IMR-90 (cell line): Measurements from ENCODE around the gene LRRC75A. TPM values are rescaled to one million over a fixed set of nuclear protein-coding genes. Genes with fewer than 3 reads are reported as not detected.

Source experiments
- ATAC-seq: fragments of 200-7000 bp; cut with Tn5 transposase; 2 replicates; pipeline ENCODE4 v1.9.1; 2020; ENCODE audit warnings: low read depth, mild to moderate bottlenecking, moderate library complexity
- BruUV-seq: library from RNA; stranded (reverse); fragments of 400-500 nt; replicated peaks from 2 replicates; lab custom pipeline; 2021; lab: Mats Ljungman, UMichigan
- CTCF ChIA-PET: fragments of 300-600 bp; formaldehyde crosslinking; extraction: SDS; loops from one replicate; lab custom pipeline; 2021; ENCODE audit warnings: antibody characterized with exemption; lab: Yijun Ruan, JAX
- POLR2A ChIA-PET: fragments of 300-600 bp; sonication (Branson Sonifier 250); formaldehyde crosslinking; loops from one replicate; lab custom pipeline; 2022; ENCODE audit warnings: antibody characterized with exemption; ENCODE audit not compliant: unreplicated experiment; lab: Charles Lee
- DNase-seq: peaks from one replicate; pipeline ENCODE4 v3.0.0; 2013
- H2AFZ ChIP-seq: replicated peaks from 2 replicates; pipeline ENCODE3; 2013; ENCODE audit warnings: low read length, mild to moderate bottlenecking; ENCODE audit not compliant: poor library complexity
- H2AK5ac ChIP-seq: 2 replicates; pipeline ENCODE4 v1.6.1; 2013; ENCODE audit warnings: low read depth, low read length, inconsistent platforms
- H2AK9ac ChIP-seq: replicated peaks from 2 replicates; pipeline ENCODE3; 2013; ENCODE audit warnings: mild to moderate bottlenecking, low read depth, low read length, moderate library complexity; ENCODE audit not compliant: poor library complexity
- H2BK120ac ChIP-seq: 2 replicates; pipeline ENCODE4 v1.6.1; 2013; ENCODE audit warnings: low read depth, low read length, inconsistent platforms
- H2BK15ac ChIP-seq: 3 replicates; pipeline ENCODE4 v1.6.1; 2013; ENCODE audit warnings: low read depth, low read length, inconsistent platforms
- H2BK20ac ChIP-seq: 2 replicates; pipeline ENCODE4 v1.6.1; 2013; ENCODE audit warnings: low read depth, mild to moderate bottlenecking, inconsistent platforms, low read length, moderate library complexity
- H2BK5ac ChIP-seq: 2 replicates; pipeline ENCODE4 v1.6.1; 2013; ENCODE audit warnings: mild to moderate bottlenecking, low read depth, low read length, inconsistent platforms; ENCODE audit not compliant: poor library complexity, severe bottlenecking
- H3K14ac ChIP-seq: replicated peaks from 2 replicates; pipeline ENCODE4 v1.6.1; 2013; ENCODE audit warnings: low read depth, low read length, inconsistent platforms
- H3K18ac ChIP-seq: 2 replicates; pipeline ENCODE4 v1.6.1; 2013; ENCODE audit warnings: low read depth, low read length, control low read depth
- H3K23ac ChIP-seq: 2 replicates; pipeline ENCODE4 v1.6.1; 2013; ENCODE audit warnings: low read depth, low read length, inconsistent platforms
- H3K27ac ChIP-seq: 2 replicates; pipeline ENCODE4 v1.5.1; 2013; ENCODE audit warnings: mild to moderate bottlenecking, control low read depth, low read length; ENCODE audit not compliant: insufficient read depth
- H3K27me3 ChIP-seq: 2 replicates; pipeline ENCODE4 v1.6.1; 2013; ENCODE audit warnings: low read length; ENCODE audit not compliant: control insufficient read depth, insufficient read depth
- H3K36me3 ChIP-seq: 2 replicates; pipeline ENCODE4 v1.6.1; 2013; ENCODE audit warnings: low read length, mixed read lengths; ENCODE audit not compliant: control insufficient read depth, insufficient read depth
- H3K4ac ChIP-seq: 2 replicates; pipeline ENCODE4 v1.6.1; 2013; ENCODE audit warnings: low read depth, low read length, inconsistent platforms
- H3K4me1 ChIP-seq: 2 replicates; pipeline ENCODE4 v1.6.1; 2013; ENCODE audit warnings: low read length, mixed read lengths; ENCODE audit not compliant: control insufficient read depth, insufficient read depth
- H3K4me2 ChIP-seq: 2 replicates; pipeline ENCODE4 v1.6.1; 2013; ENCODE audit warnings: low read depth, mild to moderate bottlenecking, control low read depth, low read length, moderate library complexity
- H3K4me3 ChIP-seq: 2 replicates; pipeline ENCODE4 v1.5.1; 2013; ENCODE audit warnings: low read depth, mild to moderate bottlenecking, control low read depth, low read length, moderate library complexity; ENCODE audit not compliant: insufficient read depth
- H3K56ac ChIP-seq: 2 replicates; pipeline ENCODE4 v1.6.1; 2013; ENCODE audit warnings: low read length, inconsistent platforms; ENCODE audit not compliant: insufficient read depth; ENCODE audit errors: extremely low read depth
- H3K79me1 ChIP-seq, 2 experiments: 2 replicates each; pipeline ENCODE4 v1.6.1; 2013; ENCODE audit warnings: low read length in 2 of 2, inconsistent platforms in 1 of 2, low read depth in 1 of 2
- H3K9ac ChIP-seq: 2 replicates; pipeline ENCODE4 v1.6.1; 2013; ENCODE audit warnings: low read depth, low read length, control low read depth
- H3K9me1 ChIP-seq: 2 replicates; pipeline ENCODE4 v1.6.1; 2013; ENCODE audit warnings: low read length, inconsistent platforms; ENCODE audit not compliant: insufficient read depth
- H3K9me3 ChIP-seq: 2 replicates; pipeline ENCODE4 v1.6.1; 2013; ENCODE audit warnings: low read length; ENCODE audit not compliant: control insufficient read depth, insufficient read depth
- H4K20me1 ChIP-seq: 2 replicates; pipeline ENCODE4 v1.6.1; 2013; ENCODE audit warnings: low read length, inconsistent platforms; ENCODE audit not compliant: insufficient read depth
- H4K5ac ChIP-seq: 2 replicates; pipeline ENCODE4 v1.6.1; 2013; ENCODE audit warnings: mild to moderate bottlenecking, low read depth, low read length, control low read depth
- H4K8ac ChIP-seq, 2 experiments: 2 replicates each; pipeline ENCODE4 v1.6.1; 2013; ENCODE audit warnings: low read depth in 2 of 2, low read length in 2 of 2, control low read depth in 1 of 2, inconsistent platforms in 1 of 2
- H4K91ac ChIP-seq: 2 replicates; pipeline ENCODE4 v1.6.1; 2013; ENCODE audit warnings: low read depth, low read length, inconsistent platforms; ENCODE audit not compliant: insufficient read depth
- CEBPB ChIP-seq: IDR thresholded peaks from 2 replicates; pipeline ENCODE4 v1.6.1; 2012; ENCODE audit warnings: low read depth, low read length, improper control_type of control experiment
- CHD1 ChIP-seq: IDR thresholded peaks from 2 replicates; pipeline ENCODE4 v1.6.1; 2012; ENCODE audit warnings: low read depth, low read length, improper control_type of control experiment
- CTCF ChIP-seq: conservative IDR thresholded peaks from 2 replicates; pipeline ENCODE4 v1.5.1; 2012; ENCODE audit warnings: mild to moderate bottlenecking, low read depth, low read length, improper control_type of control experiment
- MAFK ChIP-seq: IDR thresholded peaks from 2 replicates; pipeline ENCODE4 v1.6.1; 2012; ENCODE audit warnings: low read depth, low read length, improper control_type of control experiment
- MAZ ChIP-seq: IDR thresholded peaks from 2 replicates; pipeline ENCODE4 v1.6.1; 2012; ENCODE audit warnings: low read depth, mild to moderate bottlenecking, low read length, improper control_type of control experiment, moderate library complexity, borderline replicate concordance
- MXI1 ChIP-seq: IDR thresholded peaks from 2 replicates; pipeline ENCODE4 v1.6.1; 2012; ENCODE audit warnings: low read depth, mild to moderate bottlenecking, low read length, moderate library complexity, borderline replicate concordance
- NFE2L2 ChIP-seq: fragments of 150-350 bp; IDR thresholded peaks from 2 replicates; pipeline ENCODE4 v1.6.1; 2016; ENCODE audit warnings: low read depth, mild to moderate bottlenecking, low read length
- POLR2A ChIP-seq: IDR thresholded peaks from 2 replicates; pipeline ENCODE4 v1.6.1; 2012; ENCODE audit warnings: mild to moderate bottlenecking, low read depth, low read length
- RAD21 ChIP-seq: IDR thresholded peaks from 2 replicates; pipeline ENCODE4 v1.6.1; 2012; ENCODE audit warnings: low read length, improper control_type of control experiment
- RCOR1 ChIP-seq: IDR thresholded peaks from 2 replicates; pipeline ENCODE4 v1.6.1; 2012; ENCODE audit warnings: mild to moderate bottlenecking, low read length, improper control_type of control experiment; ENCODE audit not compliant: insufficient replicate concordance
- RFX5 ChIP-seq: IDR thresholded peaks from 2 replicates; pipeline ENCODE4 v1.8.0; 2012; ENCODE audit warnings: low read depth, mild to moderate bottlenecking, low read length, moderate library complexity
- SMC3 ChIP-seq: fragments of 150-350 bp; IDR thresholded peaks from 2 replicates; pipeline ENCODE4 v1.6.1; 2016; ENCODE audit warnings: low read depth, mild to moderate bottlenecking, antibody characterized with exemption, low read length, moderate library complexity
- WGBS, 2 experiments: methylation state at CpG; one replicate each; pipeline versions ENCODE4 v1.1.5 to v1.1.7; 2013; ENCODE audit warnings: missing lambda C conversion rate in 2 of 2; ENCODE audit not compliant: insufficient read length in 1 of 2; ENCODE audit errors: extremely low coverage in 2 of 2; 5-methylcytosine and 5-hydroxymethylcytosine counted together
- dilution Hi-C: fragments of 300-500 bp; cut with HindIII; formaldehyde crosslinking; loops from one replicate; pipeline ENCODE4 v1.14.3; 2018; ENCODE audit warnings: low sequenced_read_pairs; ENCODE audit not compliant: unreplicated experiment
- in situ Hi-C: fragments of 300-500 bp; cut with MboI; formaldehyde crosslinking; loops from 3 replicates; pipeline ENCODE4 v1.14.3; 2019; ENCODE audit warnings: low sequenced_read_pairs, inconsistent platforms, mixed read lengths
- intact Hi-C: fragments of 100-400 bp; cut with micrococcal nuclease; formaldehyde crosslinking; loops from 2 replicates; pipeline ENCODE4 v1.10.0; 2022
- polyA plus RNA-seq, 3 experiments: library from polyadenylated mRNA; depleted of rRNA; stranded (reverse); fragments of >200 nt; gene quantifications; 2 replicates each; pipeline ENCODE4 v1.2.3, GENCODE V29; 2012; ENCODE audit warnings: low replicate concordance in 1 of 3
- total RNA-seq: library from RNA; depleted of rRNA; stranded (reverse); fragments of >200 nt; gene quantifications from 2 replicates; pipeline ENCODE4 v1.2.3, GENCODE V29; 2012
- TF ChIP-seq, protein P1 (sequence below): fragments of 150-350 bp; IDR thresholded peaks from 2 replicates; pipeline ENCODE4 v1.6.1; 2017; ENCODE audit warnings: mild to moderate bottlenecking, antibody characterized with exemption, low read length, low read depth
- TF ChIP-seq, protein P2 (sequence below): fragments of 150-350 bp; IDR thresholded peaks from 2 replicates; pipeline ENCODE4 v1.6.1; 2016; ENCODE audit warnings: low read depth, mild to moderate bottlenecking, low read length, moderate library complexity, borderline replicate concordance

LRRC75A gene
- total and polyA plus RNA-seq, 2 of the 4 experiments (the other 2 are of a cell fraction) = 0.72 to 1.0 TPM

- no peaks in the 10 kb centered on the region for H3K9me3 ChIP-seq
- DNase-seq (no peak), ATAC-seq (no peak)
- intact Hi-C loops = no loop called here
- H3K4me3 ChIP-seq = no peak overlapping the region
- H2AFZ ChIP-seq = no peak overlapping the region
- H3K4me2 ChIP-seq = no peak overlapping the region
- WGBS, 2 experiments = no CpG with 5 or more reads among the region's 3 CpGs
- no peak overlapping the region for H2BK5ac ChIP-seq
- dilution Hi-C loops = no loop called here
- no peak overlapping the region for H4K8ac ChIP-seq
- no peak overlapping the region for H3K27ac ChIP-seq
- ChIA-PET POLR2A (no interaction called here), CTCF (no interaction called here)
- TF ChIP-seq MAFK = no peak
- no peak for TF ChIP-seq CTCF
- TF ChIP-seq MAZ = no peak
- no peak for TF ChIP-seq SMC3
- TF ChIP-seq NFE2L2 = no peak
- TF ChIP-seq RCOR1 = no peak
- TF ChIP-seq, protein P1, sequence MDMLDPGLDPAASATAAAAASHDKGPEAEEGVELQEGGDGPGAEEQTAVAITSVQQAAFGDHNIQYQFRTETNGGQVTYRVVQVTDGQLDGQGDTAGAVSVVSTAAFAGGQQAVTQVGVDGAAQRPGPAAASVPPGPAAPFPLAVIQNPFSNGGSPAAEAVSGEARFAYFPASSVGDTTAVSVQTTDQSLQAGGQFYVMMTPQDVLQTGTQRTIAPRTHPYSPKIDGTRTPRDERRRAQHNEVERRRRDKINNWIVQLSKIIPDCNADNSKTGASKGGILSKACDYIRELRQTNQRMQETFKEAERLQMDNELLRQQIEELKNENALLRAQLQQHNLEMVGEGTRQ = no peak
- no peak for TF ChIP-seq RAD21
- no peak for TF ChIP-seq MXI1
- TF ChIP-seq CHD1 = no peak
- TF ChIP-seq, protein P2, sequence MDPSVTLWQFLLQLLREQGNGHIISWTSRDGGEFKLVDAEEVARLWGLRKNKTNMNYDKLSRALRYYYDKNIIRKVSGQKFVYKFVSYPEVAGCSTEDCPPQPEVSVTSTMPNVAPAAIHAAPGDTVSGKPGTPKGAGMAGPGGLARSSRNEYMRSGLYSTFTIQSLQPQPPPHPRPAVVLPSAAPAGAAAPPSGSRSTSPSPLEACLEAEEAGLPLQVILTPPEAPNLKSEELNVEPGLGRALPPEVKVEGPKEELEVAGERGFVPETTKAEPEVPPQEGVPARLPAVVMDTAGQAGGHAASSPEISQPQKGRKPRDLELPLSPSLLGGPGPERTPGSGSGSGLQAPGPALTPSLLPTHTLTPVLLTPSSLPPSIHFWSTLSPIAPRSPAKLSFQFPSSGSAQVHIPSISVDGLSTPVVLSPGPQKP = no peak
- TF ChIP-seq POLR2A = no peak
- TF ChIP-seq CEBPB = no peak
- no peak for TF ChIP-seq RFX5
- no peak overlapping the region for H2AK9ac ChIP-seq
- H3K27me3 ChIP-seq = peaks cover 12% of the 10 kb centered on the region
- H3K23ac ChIP-seq = no peak overlapping the region
- no peak overlapping the region for H2BK20ac ChIP-seq
- no TSS peak for BruUV-seq
- H3K4me1 ChIP-seq = no peaks in the 10 kb centered on the region
- H4K20me1 ChIP-seq = no peaks in the 10 kb centered on the region
- H3K79me1 ChIP-seq = no peaks in the 10 kb centered on the region
- H2BK120ac ChIP-seq = no peak overlapping the region
- H3K36me3 ChIP-seq = no peaks in the 10 kb centered on the region
- no peak overlapping the region for H4K91ac ChIP-seq
- H2BK15ac ChIP-seq = no peak overlapping the region
- H3K9ac ChIP-seq = no peak overlapping the region
- H3K18ac ChIP-seq = no peak overlapping the region
- H2AK5ac ChIP-seq = no peak overlapping the region
- H3K14ac ChIP-seq = no peak overlapping the region
- H3K4ac ChIP-seq = no peak overlapping the region
- in situ Hi-C loops = no loop called here
- H3K56ac ChIP-seq = no peak overlapping the region
- no peaks in the 10 kb centered on the region for H3K9me1 ChIP-seq
- no peak overlapping the region for H4K5ac ChIP-seq
These were observed 13.0 kb upstream of the LRRC75A start for GRCh38 chr17:16504984-16505383.
